Measurements from ENCODE around the gene MCHR1. TPM values are rescaled to one million over a fixed set of nuclear protein-coding genes. Genes with fewer than 3 reads are reported as not detected.
"Not testable (repeated sequence)": the region's sequence is repeated elsewhere in the genome, so short reads cannot be mapped to it uniquely, and the experiment has no call there.

Gene MCHR1
- polyA plus RNA-seq, 2 donors: 0.01 to 0.06 TPM

GRCh38 chr22:40705918-40706682 lies 26.8 kb downstream of the MCHR1 start:
- Histone ChIP-seq H3K9me3 (ENCODE audit: control insufficient read depth in 2 of 2, insufficient read depth in 1 of 2, low read depth in 1 of 2, low read length in 1 of 2) (no peaks in the 10 kb centered on the region), H3K4me3 (ENCODE audit: low read depth in 1 of 2, low read length in 2 of 2) (no peak overlapping the region), H3K27me3 (ENCODE audit: control insufficient read depth in 1 of 2, insufficient read depth in 2 of 2, low read length in 2 of 2) (no peaks in the 10 kb centered on the region), H3K4me1 (ENCODE audit: control insufficient read depth in 2 of 2, insufficient read depth in 2 of 2, low read length in 1 of 2) (peaks cover 0 to 3% of the 10 kb centered on the region in 2 donors), H3K27ac (ENCODE audit: low read depth in 2 of 2, low read length in 1 of 2) (no peak overlapping the region), H3K36me3 (ENCODE audit: control insufficient read depth in 2 of 2, insufficient read depth in 2 of 2, low read length in 1 of 2) (no peaks in the 10 kb centered on the region)
- 66 to 76% methylated on average over 9 of the region's 9 CpGs for WGBS, 2 donors

- Histone ChIP-seq H3K36me3 (ENCODE audit: control insufficient read depth in 2 of 2, insufficient read depth in 2 of 2, low read length in 1 of 2) (no peaks in the 10 kb centered on the region), H3K9me3 (ENCODE audit: control insufficient read depth in 2 of 2, insufficient read depth in 1 of 2, low read depth in 1 of 2, low read length in 1 of 2) (no peaks in the 10 kb centered on the region), H3K4me1 (ENCODE audit: control insufficient read depth in 2 of 2, insufficient read depth in 2 of 2, low read length in 1 of 2) (peaks cover 0 to 3% of the 10 kb centered on the region in 2 donors), H3K27me3 (ENCODE audit: control insufficient read depth in 1 of 2, insufficient read depth in 2 of 2, low read length in 2 of 2) (no peaks in the 10 kb centered on the region), H3K4me3 (ENCODE audit: low read depth in 1 of 2, low read length in 2 of 2) (no peak overlapping the region), H3K27ac (ENCODE audit: low read depth in 2 of 2, low read length in 1 of 2) (no peak overlapping the region)
- 95 to 96% methylated on average over 2 of the region's 2 CpGs for WGBS, 2 donors
Observed at GRCh38 chr22:40707154-40707553, 27.9 kb downstream of the MCHR1 start.

GRCh38 chr22:40708177-40708576 lies 28.9 kb downstream of the MCHR1 start:
- H3K27ac ChIP-seq (ENCODE audit: low read depth in 2 of 2, low read length in 1 of 2): no peak overlapping the region
- WGBS, 2 donors: 95 to 99% methylated on average over 5 of the region's 5 CpGs

GRCh38 chr22:40709752-40710413 lies 30.6 kb downstream of the MCHR1 start:
- no peaks in the 10 kb centered on the region for H3K27me3 ChIP-seq (ENCODE audit: control insufficient read depth in 1 of 2, insufficient read depth in 2 of 2, low read length in 2 of 2)
- WGBS, 2 donors: 29 to 52% methylated on average over 6 of the region's 6 CpGs
- H3K27ac ChIP-seq (ENCODE audit: low read depth in 2 of 2, low read length in 1 of 2): peak overlapping the region; percentile 26 to 34
- H3K36me3 ChIP-seq (ENCODE audit: control insufficient read depth in 2 of 2, insufficient read depth in 2 of 2, low read length in 1 of 2): no peaks in the 10 kb centered on the region
- no peak overlapping the region for H3K4me3 ChIP-seq (ENCODE audit: low read depth in 1 of 2, low read length in 2 of 2)
- peaks cover 0 to 2% of the 10 kb centered on the region in 2 donors for H3K4me1 ChIP-seq (ENCODE audit: control insufficient read depth in 2 of 2, insufficient read depth in 2 of 2, low read length in 1 of 2)
- no peaks in the 10 kb centered on the region for H3K9me3 ChIP-seq (ENCODE audit: control insufficient read depth in 2 of 2, insufficient read depth in 1 of 2, low read depth in 1 of 2, low read length in 1 of 2)

More at GRCh38 chr22:40708177-40708576, 28.9 kb downstream of the MCHR1 start:
- Histone ChIP-seq H3K27me3 (ENCODE audit: control insufficient read depth in 1 of 2, insufficient read depth in 2 of 2, low read length in 2 of 2) (no peaks in the 10 kb centered on the region), H3K36me3 (ENCODE audit: control insufficient read depth in 2 of 2, insufficient read depth in 2 of 2, low read length in 1 of 2) (no peaks in the 10 kb centered on the region), H3K9me3 (ENCODE audit: control insufficient read depth in 2 of 2, insufficient read depth in 1 of 2, low read depth in 1 of 2, low read length in 1 of 2) (no peaks in the 10 kb centered on the region), H3K4me3 (ENCODE audit: low read depth in 1 of 2, low read length in 2 of 2) (no peak overlapping the region), H3K4me1 (ENCODE audit: control insufficient read depth in 2 of 2, insufficient read depth in 2 of 2, low read length in 1 of 2) (peaks cover 0 to 3% of the 10 kb centered on the region in 2 donors)

GRCh38 chr22:40712311-40712710 lies 33.0 kb downstream of the MCHR1 start:
- H3K4me1 ChIP-seq (ENCODE audit: control insufficient read depth in 2 of 2, insufficient read depth in 2 of 2, low read length in 1 of 2): peaks cover 0 to 2% of the 10 kb centered on the region in 2 donors
- H3K27ac ChIP-seq (ENCODE audit: low read depth in 2 of 2, low read length in 1 of 2): no peak overlapping the region
- WGBS, 2 donors: 94 to 97% methylated on average over 12 of the region's 12 CpGs
- no peaks in the 10 kb centered on the region for H3K9me3 ChIP-seq (ENCODE audit: control insufficient read depth in 2 of 2, insufficient read depth in 1 of 2, low read depth in 1 of 2, low read length in 1 of 2)
- no peaks in the 10 kb centered on the region for H3K27me3 ChIP-seq (ENCODE audit: control insufficient read depth in 1 of 2, insufficient read depth in 2 of 2, low read length in 2 of 2)
- H3K36me3 ChIP-seq (ENCODE audit: control insufficient read depth in 2 of 2, insufficient read depth in 2 of 2, low read length in 1 of 2): no peaks in the 10 kb centered on the region
- H3K4me3 ChIP-seq (ENCODE audit: low read depth in 1 of 2, low read length in 2 of 2): no peak overlapping the region

GRCh38 chr22:40714499-40715337 lies 35.4 kb downstream of the MCHR1 start:
- H3K27ac ChIP-seq (ENCODE audit: low read depth in 2 of 2, low read length in 1 of 2): no peak overlapping the region
- H3K4me3 ChIP-seq (ENCODE audit: low read depth in 1 of 2, low read length in 2 of 2): no peak overlapping the region
- no peaks in the 10 kb centered on the region for H3K27me3 ChIP-seq (ENCODE audit: control insufficient read depth in 1 of 2, insufficient read depth in 2 of 2, low read length in 2 of 2)

GRCh38 chr22:40716116-40716515 lies 36.8 kb downstream of the MCHR1 start:
- 92 to 94% methylated on average over 9 of the region's 9 CpGs for WGBS, 2 donors
- H3K27ac ChIP-seq (ENCODE audit: low read depth in 2 of 2, low read length in 1 of 2): no peak overlapping the region
- H3K27me3 ChIP-seq (ENCODE audit: control insufficient read depth in 1 of 2, insufficient read depth in 2 of 2, low read length in 2 of 2): no peaks in the 10 kb centered on the region
- no peaks in the 10 kb centered on the region for H3K9me3 ChIP-seq (ENCODE audit: control insufficient read depth in 2 of 2, insufficient read depth in 1 of 2, low read depth in 1 of 2, low read length in 1 of 2)
- peaks cover 0 to 2% of the 10 kb centered on the region in 2 donors for H3K4me1 ChIP-seq (ENCODE audit: control insufficient read depth in 2 of 2, insufficient read depth in 2 of 2, low read length in 1 of 2)
- no peak overlapping the region for H3K4me3 ChIP-seq (ENCODE audit: low read depth in 1 of 2, low read length in 2 of 2)
- no peaks in the 10 kb centered on the region for H3K36me3 ChIP-seq (ENCODE audit: control insufficient read depth in 2 of 2, insufficient read depth in 2 of 2, low read length in 1 of 2)

More at GRCh38 chr22:40714499-40715337, 35.4 kb downstream of the MCHR1 start:
- Histone ChIP-seq H3K4me1 (ENCODE audit: control insufficient read depth in 2 of 2, insufficient read depth in 2 of 2, low read length in 1 of 2) (peaks cover 0 to 2% of the 10 kb centered on the region in 2 donors), H3K9me3 (ENCODE audit: control insufficient read depth in 2 of 2, insufficient read depth in 1 of 2, low read depth in 1 of 2, low read length in 1 of 2) (no peaks in the 10 kb centered on the region), H3K36me3 (ENCODE audit: control insufficient read depth in 2 of 2, insufficient read depth in 2 of 2, low read length in 1 of 2) (no peaks in the 10 kb centered on the region)
- WGBS, 2 donors: 15 to 17% methylated on average over 13 of the region's 13 CpGs

- WGBS, 2 donors: 70 to 81% methylated on average over 5 of the region's 5 CpGs
- H3K36me3 ChIP-seq (ENCODE audit: control insufficient read depth in 2 of 2, insufficient read depth in 2 of 2, low read length in 1 of 2); H3K9me3 ChIP-seq (ENCODE audit: control insufficient read depth in 2 of 2, insufficient read depth in 1 of 2, low read depth in 1 of 2, low read length in 1 of 2); H3K4me1 ChIP-seq (ENCODE audit: control insufficient read depth in 2 of 2, insufficient read depth in 2 of 2, low read length in 1 of 2); H3K4me3 ChIP-seq (ENCODE audit: low read depth in 1 of 2, low read length in 2 of 2); H3K27me3 ChIP-seq (ENCODE audit: control insufficient read depth in 1 of 2, insufficient read depth in 2 of 2, low read length in 2 of 2); H3K27ac ChIP-seq (ENCODE audit: low read depth in 2 of 2, low read length in 1 of 2): not testable (repeated sequence)
Observed at GRCh38 chr22:40717657-40718056, 38.4 kb downstream of the MCHR1 start.
